WTC11 (cell line): Measurements from ENCODE around the gene RASGRF1. TPM values are rescaled to one million over a fixed set of nuclear protein-coding genes. Genes with fewer than 3 reads are reported as not detected.

Experiments
- ATAC-seq: fragments of 200-7000 bp; cut with Tn5 transposase; 2 replicates; pipeline ENCODE4 v1.10.0; 2021; ENCODE audit warnings: mild to moderate bottlenecking, moderate library complexity
- CTCF ChIA-PET: fragments of 300-600 bp; sonication (Branson Sonifier 250); formaldehyde crosslinking; loops from one replicate; lab custom pipeline; 2021; ENCODE audit warnings: antibody characterized with exemption; lab: Charles Lee
- POLR2A ChIA-PET: fragments of 350-600 bp; sonication (Branson Sonifier 250); formaldehyde crosslinking; loops from one replicate; lab custom pipeline; 2021; ENCODE audit warnings: antibody characterized with exemption; lab: Charles Lee
- DNase-seq: peaks from one replicate; pipeline ENCODE4 v3.0.0; 2021; ENCODE audit warnings: low spot score
- H3K27ac Mint-ChIP-seq: 2 replicates; pipeline ENCODE4 v1.8.0; 2021; ENCODE audit warnings: mixed read lengths
- H3K27me3 Mint-ChIP-seq: 2 replicates; pipeline ENCODE4 v1.8.0; 2021; ENCODE audit warnings: low read depth, mild to moderate bottlenecking, moderate library complexity, mixed read lengths
- H3K36me3 Mint-ChIP-seq: 2 replicates; pipeline ENCODE4 v1.8.0; 2021; ENCODE audit warnings: mixed read lengths
- H3K4me1 Mint-ChIP-seq: 2 replicates; pipeline ENCODE4 v1.8.0; 2022; ENCODE audit warnings: mixed read lengths
- H3K4me3 Mint-ChIP-seq: 2 replicates; pipeline ENCODE4 v1.8.0; 2021; ENCODE audit warnings: mild to moderate bottlenecking, moderate library complexity, mixed read lengths
- H3K9me3 Mint-ChIP-seq: 2 replicates; pipeline ENCODE4 v1.8.0; 2021; ENCODE audit warnings: mixed read lengths
- CBFB ChIP-seq: sonication (generic); formaldehyde crosslinking; IDR thresholded peaks from 2 replicates; pipeline ENCODE4 v1.8.1; 2022; ENCODE audit warnings: mild to moderate bottlenecking, low read depth, missing genetic modification reagents
- ETV6 ChIP-seq: sonication (generic); formaldehyde crosslinking; IDR thresholded peaks from 2 replicates; pipeline ENCODE4 v1.8.1; 2022; ENCODE audit warnings: mild to moderate bottlenecking, missing genetic modification reagents
- GTF2I ChIP-seq: fragments of 250-450 bp; sonication (Bioruptor Pico); conservative IDR thresholded peaks from 2 replicates; pipeline ENCODE4 v1.4.0; 2021; ENCODE audit warnings: mild to moderate bottlenecking
- HMGA2 ChIP-seq: fragments of 250-450 bp; sonication (Bioruptor Pico); IDR thresholded peaks from 2 replicates; pipeline ENCODE4 v1.4.0; 2021; ENCODE audit warnings: mild to moderate bottlenecking, moderate library complexity
- JUN ChIP-seq: sonication (generic); formaldehyde crosslinking; IDR thresholded peaks from 2 replicates; pipeline ENCODE4 v1.8.0; 2023; ENCODE audit warnings: mild to moderate bottlenecking, missing genetic modification reagents
- MXD4 ChIP-seq: fragments of 250-450 bp; sonication (Bioruptor Pico); IDR thresholded peaks from 2 replicates; pipeline ENCODE4 v1.8.0; 2021; ENCODE audit warnings: mild to moderate bottlenecking, moderate library complexity, borderline replicate concordance
- SMAD4 ChIP-seq: sonication (generic); formaldehyde crosslinking; IDR thresholded peaks from 2 replicates; pipeline ENCODE4 v1.8.0; 2022; ENCODE audit warnings: mild to moderate bottlenecking, missing genetic modification reagents
- TP53 ChIP-seq: sonication (generic); formaldehyde crosslinking; IDR thresholded peaks from 2 replicates; pipeline ENCODE4 v1.8.1; 2023; ENCODE audit warnings: mild to moderate bottlenecking, missing genetic modification reagents
- ZBTB21 ChIP-seq: sonication (generic); formaldehyde crosslinking; IDR thresholded peaks from 2 replicates; pipeline ENCODE4 v1.8.1; 2023; ENCODE audit warnings: mild to moderate bottlenecking, missing genetic modification reagents, borderline replicate concordance
- ZNF138 ChIP-seq: sonication (generic); formaldehyde crosslinking; conservative IDR thresholded peaks from 2 replicates; pipeline ENCODE4 v1.8.1; 2022; ENCODE audit warnings: mild to moderate bottlenecking, moderate library complexity, missing genetic modification reagents
- ZNF219 ChIP-seq: sonication (generic); formaldehyde crosslinking; IDR thresholded peaks from 2 replicates; pipeline ENCODE4 v1.8.0; 2023; ENCODE audit warnings: missing genetic modification reagents, mild to moderate bottlenecking, borderline replicate concordance
- total RNA-seq: library from RNA; stranded (reverse); gene quantifications from 3 replicates; pipeline ENCODE4 v1.2.3, GENCODE V29; 2021
- TF ChIP-seq, protein P1 (sequence below): fragments of 200-600 bp; IDR thresholded peaks from 2 replicates; pipeline ENCODE4 v1.8.0; 2022; ENCODE audit warnings: antibody characterized with exemption
- TF ChIP-seq, protein P2 (sequence below): sonication (generic); formaldehyde crosslinking; IDR thresholded peaks from 2 replicates; pipeline ENCODE4 v1.8.1; 2022; ENCODE audit warnings: mild to moderate bottlenecking, moderate library complexity, missing genetic modification reagents
- TF ChIP-seq, protein P3 (sequence below): sonication (generic); formaldehyde crosslinking; IDR thresholded peaks from 2 replicates; pipeline ENCODE4 v1.8.1; 2023; ENCODE audit warnings: mild to moderate bottlenecking, missing genetic modification reagents, borderline replicate concordance
- TF ChIP-seq, protein P4 (sequence below): sonication (generic); formaldehyde crosslinking; IDR thresholded peaks from 2 replicates; pipeline ENCODE4 v1.8.1; 2022; ENCODE audit warnings: missing genetic modification reagents, borderline replicate concordance
- TF ChIP-seq, protein P5 (sequence below): sonication (generic); formaldehyde crosslinking; IDR thresholded peaks from 2 replicates; pipeline ENCODE4 v1.8.0; 2022; ENCODE audit warnings: missing genetic modification reagents
- TF ChIP-seq, protein P6 (sequence below): fragments of 250-450 bp; sonication (Bioruptor Pico); IDR thresholded peaks from 2 replicates; pipeline ENCODE4 v2.1.2; 2022; ENCODE audit warnings: mild to moderate bottlenecking, moderate library complexity
- TF ChIP-seq, protein P7 (sequence below): sonication (generic); formaldehyde crosslinking; IDR thresholded peaks from 2 replicates; pipeline ENCODE4 v1.8.1; 2023; ENCODE audit warnings: mild to moderate bottlenecking, missing genetic modification reagents

The RASGRF1 gene
- total RNA-seq, 1 experiment from 2014 or later, result 0.85 TPM

DNA sequence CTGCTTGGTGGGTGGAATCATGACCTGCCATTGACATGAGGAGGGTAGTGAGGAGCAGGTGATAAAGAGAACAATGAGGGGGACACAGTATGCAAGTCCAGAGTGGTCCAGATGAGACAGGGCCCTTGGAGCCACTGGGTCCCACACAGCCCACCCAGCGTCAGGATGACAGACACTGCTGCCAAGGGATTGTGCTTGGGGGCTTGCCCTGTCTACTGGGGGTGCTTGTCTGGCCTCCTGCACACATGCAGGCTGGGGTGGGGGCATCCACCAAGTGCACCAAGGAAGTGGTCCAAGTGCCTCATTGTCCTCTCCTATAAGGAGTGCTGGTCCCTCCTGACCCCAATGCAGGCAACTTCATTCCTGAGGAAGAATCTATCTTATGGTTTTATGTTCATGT, 106.5 kb downstream of the RASGRF1 start (continued):
- TF ChIP-seq, protein P1, sequence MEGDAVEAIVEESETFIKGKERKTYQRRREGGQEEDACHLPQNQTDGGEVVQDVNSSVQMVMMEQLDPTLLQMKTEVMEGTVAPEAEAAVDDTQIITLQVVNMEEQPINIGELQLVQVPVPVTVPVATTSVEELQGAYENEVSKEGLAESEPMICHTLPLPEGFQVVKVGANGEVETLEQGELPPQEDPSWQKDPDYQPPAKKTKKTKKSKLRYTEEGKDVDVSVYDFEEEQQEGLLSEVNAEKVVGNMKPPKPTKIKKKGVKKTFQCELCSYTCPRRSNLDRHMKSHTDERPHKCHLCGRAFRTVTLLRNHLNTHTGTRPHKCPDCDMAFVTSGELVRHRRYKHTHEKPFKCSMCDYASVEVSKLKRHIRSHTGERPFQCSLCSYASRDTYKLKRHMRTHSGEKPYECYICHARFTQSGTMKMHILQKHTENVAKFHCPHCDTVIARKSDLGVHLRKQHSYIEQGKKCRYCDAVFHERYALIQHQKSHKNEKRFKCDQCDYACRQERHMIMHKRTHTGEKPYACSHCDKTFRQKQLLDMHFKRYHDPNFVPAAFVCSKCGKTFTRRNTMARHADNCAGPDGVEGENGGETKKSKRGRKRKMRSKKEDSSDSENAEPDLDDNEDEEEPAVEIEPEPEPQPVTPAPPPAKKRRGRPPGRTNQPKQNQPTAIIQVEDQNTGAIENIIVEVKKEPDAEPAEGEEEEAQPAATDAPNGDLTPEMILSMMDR, result no peak

DNA sequence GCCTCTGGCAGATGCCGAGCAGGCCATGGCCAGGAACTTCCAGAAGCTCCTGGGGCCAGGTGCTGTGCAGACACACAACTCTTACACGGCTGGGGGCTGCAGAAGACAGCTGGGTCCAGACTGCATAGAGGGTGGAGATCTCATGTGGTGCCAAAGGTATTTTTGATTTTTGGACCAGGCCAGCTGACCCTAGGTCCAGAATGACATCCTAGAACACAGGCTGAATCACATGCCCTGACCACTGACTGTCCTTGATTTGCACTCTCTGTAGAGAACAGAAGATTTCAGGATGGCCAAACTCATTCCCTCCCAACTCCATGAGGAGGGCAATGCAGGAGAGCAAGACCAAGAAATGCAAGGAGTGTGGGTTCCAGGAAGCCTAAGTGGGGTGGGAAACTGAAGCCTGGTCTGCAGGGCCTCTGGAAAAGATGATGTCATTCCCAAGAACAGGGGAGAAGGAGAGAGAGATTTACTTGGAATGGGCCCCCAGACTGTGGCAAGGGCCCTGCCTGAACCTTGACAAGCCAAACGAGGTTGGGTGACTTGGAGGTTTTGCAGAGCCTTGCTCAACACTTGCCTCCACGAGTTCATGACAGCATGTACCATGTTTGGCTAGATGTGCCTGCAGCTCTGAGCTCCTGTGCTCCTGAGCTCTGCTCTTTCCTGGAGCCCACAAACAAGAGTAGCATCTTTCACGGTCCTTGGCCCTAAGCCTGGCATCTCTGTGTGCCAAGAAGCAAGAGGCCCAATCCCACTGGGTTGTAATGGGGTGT, 107.2 kb downstream of the RASGRF1 start:
- DNase-seq, result no peak
- peaks cover 11% of the 10 kb centered on the region for H3K4me1 Mint-ChIP-seq
- no peak for ATAC-seq
- ChIA-PET CTCF (no interaction called here), POLR2A (no interaction called here)
- H3K4me3 Mint-ChIP-seq, result no peak overlapping the region
- H3K36me3 Mint-ChIP-seq, result no peaks in the 10 kb centered on the region
- TF ChIP-seq, protein P2, sequence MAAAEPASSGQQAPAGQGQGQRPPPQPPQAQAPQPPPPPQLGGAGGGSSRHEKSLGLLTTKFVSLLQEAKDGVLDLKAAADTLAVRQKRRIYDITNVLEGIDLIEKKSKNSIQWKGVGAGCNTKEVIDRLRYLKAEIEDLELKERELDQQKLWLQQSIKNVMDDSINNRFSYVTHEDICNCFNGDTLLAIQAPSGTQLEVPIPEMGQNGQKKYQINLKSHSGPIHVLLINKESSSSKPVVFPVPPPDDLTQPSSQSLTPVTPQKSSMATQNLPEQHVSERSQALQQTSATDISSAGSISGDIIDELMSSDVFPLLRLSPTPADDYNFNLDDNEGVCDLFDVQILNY (CRISPR knock-in tag), result no peak
- TF ChIP-seq ETV6 (no peak), ZNF219 (CRISPR knock-in tag) (no peak), ZNF138 (no peak)
- TF ChIP-seq, protein P3, sequence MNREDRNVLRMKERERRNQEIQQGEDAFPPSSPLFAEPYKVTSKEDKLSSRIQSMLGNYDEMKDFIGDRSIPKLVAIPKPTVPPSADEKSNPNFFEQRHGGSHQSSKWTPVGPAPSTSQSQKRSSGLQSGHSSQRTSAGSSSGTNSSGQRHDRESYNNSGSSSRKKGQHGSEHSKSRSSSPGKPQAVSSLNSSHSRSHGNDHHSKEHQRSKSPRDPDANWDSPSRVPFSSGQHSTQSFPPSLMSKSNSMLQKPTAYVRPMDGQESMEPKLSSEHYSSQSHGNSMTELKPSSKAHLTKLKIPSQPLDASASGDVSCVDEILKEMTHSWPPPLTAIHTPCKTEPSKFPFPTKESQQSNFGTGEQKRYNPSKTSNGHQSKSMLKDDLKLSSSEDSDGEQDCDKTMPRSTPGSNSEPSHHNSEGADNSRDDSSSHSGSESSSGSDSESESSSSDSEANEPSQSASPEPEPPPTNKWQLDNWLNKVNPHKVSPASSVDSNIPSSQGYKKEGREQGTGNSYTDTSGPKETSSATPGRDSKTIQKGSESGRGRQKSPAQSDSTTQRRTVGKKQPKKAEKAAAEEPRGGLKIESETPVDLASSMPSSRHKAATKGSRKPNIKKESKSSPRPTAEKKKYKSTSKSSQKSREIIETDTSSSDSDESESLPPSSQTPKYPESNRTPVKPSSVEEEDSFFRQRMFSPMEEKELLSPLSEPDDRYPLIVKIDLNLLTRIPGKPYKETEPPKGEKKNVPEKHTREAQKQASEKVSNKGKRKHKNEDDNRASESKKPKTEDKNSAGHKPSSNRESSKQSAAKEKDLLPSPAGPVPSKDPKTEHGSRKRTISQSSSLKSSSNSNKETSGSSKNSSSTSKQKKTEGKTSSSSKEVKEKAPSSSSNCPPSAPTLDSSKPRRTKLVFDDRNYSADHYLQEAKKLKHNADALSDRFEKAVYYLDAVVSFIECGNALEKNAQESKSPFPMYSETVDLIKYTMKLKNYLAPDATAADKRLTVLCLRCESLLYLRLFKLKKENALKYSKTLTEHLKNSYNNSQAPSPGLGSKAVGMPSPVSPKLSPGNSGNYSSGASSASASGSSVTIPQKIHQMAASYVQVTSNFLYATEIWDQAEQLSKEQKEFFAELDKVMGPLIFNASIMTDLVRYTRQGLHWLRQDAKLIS (CRISPR knock-in tag), result no peak
- peaks cover 9% of the 10 kb centered on the region for H3K27me3 Mint-ChIP-seq
- H3K9me3 Mint-ChIP-seq, result no peaks in the 10 kb centered on the region
- H3K27ac Mint-ChIP-seq, result no peak overlapping the region

DNA sequence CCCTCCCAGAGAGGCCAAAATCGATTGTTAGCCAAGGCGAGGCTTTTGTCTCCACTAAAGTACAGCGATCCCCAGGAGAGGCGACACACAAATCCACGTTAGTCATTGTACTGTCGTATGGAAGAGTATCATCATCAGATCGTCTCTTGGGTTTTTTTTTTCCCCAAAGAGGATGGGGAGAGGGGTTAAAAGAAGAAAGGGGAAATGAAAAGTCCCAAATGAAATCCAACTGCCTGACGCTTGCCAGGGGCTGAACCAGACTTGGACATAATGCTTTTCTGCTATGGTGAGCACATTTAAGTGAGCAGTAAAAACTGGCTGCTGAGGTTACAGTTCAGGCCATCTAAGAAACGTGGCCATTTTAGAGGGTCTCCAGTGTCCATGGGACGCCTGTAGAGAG, 107.8 kb downstream of the RASGRF1 start:
- DNase-seq (no peak), ATAC-seq (no peak)
- Mint-ChIP-seq H3K36me3 (no peaks in the 10 kb centered on the region), H3K9me3 (no peaks in the 10 kb centered on the region), H3K4me1 (peaks cover 11% of the 10 kb centered on the region), H3K27me3 (peaks cover 15% of the 10 kb centered on the region), H3K4me3 (no peak overlapping the region), H3K27ac (no peak overlapping the region)
- ChIA-PET CTCF (interaction anchor here (1.0 to 5.5 kb wide), 2 partner anchors 24 to 74 kb away, joined by 6 to 87 read pairs; no protein-coding TSS in a partner anchor), POLR2A (no interaction called here)
- TF ChIP-seq SMAD4, result no peak
- TF ChIP-seq MXD4 (CRISPR knock-in tag), result no peak
- TF ChIP-seq HMGA2, result no peak
- no peak for TF ChIP-seq JUN (CRISPR knock-in tag)
- no peak for TF ChIP-seq TP53 (CRISPR knock-in tag)
- TF ChIP-seq CBFB, result no peak
- TF ChIP-seq ZBTB21, result no peak
- TF ChIP-seq, protein P4, sequence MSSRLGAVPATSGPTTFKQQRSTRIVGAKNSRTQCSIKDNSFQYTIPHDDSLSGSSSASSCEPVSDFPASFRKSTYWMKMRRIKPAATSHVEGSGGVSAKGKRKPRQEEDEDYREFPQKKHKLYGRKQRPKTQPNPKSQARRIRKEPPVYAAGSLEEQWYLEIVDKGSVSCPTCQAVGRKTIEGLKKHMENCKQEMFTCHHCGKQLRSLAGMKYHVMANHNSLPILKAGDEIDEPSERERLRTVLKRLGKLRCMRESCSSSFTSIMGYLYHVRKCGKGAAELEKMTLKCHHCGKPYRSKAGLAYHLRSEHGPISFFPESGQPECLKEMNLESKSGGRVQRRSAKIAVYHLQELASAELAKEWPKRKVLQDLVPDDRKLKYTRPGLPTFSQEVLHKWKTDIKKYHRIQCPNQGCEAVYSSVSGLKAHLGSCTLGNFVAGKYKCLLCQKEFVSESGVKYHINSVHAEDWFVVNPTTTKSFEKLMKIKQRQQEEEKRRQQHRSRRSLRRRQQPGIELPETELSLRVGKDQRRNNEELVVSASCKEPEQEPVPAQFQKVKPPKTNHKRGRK (CRISPR knock-in tag), result no peak
- TF ChIP-seq GTF2I (CRISPR knock-in tag), result no peak
- TF ChIP-seq, protein P5, sequence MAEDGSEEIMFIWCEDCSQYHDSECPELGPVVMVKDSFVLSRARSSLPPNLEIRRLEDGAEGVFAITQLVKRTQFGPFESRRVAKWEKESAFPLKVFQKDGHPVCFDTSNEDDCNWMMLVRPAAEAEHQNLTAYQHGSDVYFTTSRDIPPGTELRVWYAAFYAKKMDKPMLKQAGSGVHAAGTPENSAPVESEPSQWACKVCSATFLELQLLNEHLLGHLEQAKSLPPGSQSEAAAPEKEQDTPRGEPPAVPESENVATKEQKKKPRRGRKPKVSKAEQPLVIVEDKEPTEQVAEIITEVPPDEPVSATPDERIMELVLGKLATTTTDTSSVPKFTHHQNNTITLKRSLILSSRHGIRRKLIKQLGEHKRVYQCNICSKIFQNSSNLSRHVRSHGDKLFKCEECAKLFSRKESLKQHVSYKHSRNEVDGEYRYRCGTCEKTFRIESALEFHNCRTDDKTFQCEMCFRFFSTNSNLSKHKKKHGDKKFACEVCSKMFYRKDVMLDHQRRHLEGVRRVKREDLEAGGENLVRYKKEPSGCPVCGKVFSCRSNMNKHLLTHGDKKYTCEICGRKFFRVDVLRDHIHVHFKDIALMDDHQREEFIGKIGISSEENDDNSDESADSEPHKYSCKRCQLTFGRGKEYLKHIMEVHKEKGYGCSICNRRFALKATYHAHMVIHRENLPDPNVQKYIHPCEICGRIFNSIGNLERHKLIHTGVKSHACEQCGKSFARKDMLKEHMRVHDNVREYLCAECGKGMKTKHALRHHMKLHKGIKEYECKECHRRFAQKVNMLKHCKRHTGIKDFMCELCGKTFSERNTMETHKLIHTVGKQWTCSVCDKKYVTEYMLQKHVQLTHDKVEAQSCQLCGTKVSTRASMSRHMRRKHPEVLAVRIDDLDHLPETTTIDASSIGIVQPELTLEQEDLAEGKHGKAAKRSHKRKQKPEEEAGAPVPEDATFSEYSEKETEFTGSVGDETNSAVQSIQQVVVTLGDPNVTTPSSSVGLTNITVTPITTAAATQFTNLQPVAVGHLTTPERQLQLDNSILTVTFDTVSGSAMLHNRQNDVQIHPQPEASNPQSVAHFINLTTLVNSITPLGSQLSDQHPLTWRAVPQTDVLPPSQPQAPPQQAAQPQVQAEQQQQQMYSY (CRISPR knock-in tag), result no peak
- TF ChIP-seq, protein P6, sequence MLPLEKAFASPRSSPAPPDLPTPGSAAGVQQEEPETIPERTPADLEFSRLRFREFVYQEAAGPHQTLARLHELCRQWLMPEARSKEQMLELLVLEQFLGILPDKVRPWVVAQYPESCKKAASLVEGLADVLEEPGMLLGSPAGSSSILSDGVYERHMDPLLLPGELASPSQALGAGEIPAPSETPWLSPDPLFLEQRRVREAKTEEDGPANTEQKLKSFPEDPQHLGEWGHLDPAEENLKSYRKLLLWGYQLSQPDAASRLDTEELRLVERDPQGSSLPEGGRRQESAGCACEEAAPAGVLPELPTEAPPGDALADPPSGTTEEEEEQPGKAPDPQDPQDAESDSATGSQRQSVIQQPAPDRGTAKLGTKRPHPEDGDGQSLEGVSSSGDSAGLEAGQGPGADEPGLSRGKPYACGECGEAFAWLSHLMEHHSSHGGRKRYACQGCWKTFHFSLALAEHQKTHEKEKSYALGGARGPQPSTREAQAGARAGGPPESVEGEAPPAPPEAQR (CRISPR knock-in tag), result no peak
- TF ChIP-seq, protein P7, sequence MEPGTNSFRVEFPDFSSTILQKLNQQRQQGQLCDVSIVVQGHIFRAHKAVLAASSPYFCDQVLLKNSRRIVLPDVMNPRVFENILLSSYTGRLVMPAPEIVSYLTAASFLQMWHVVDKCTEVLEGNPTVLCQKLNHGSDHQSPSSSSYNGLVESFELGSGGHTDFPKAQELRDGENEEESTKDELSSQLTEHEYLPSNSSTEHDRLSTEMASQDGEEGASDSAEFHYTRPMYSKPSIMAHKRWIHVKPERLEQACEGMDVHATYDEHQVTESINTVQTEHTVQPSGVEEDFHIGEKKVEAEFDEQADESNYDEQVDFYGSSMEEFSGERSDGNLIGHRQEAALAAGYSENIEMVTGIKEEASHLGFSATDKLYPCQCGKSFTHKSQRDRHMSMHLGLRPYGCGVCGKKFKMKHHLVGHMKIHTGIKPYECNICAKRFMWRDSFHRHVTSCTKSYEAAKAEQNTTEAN (CRISPR knock-in tag), result no peak
